GM19395 (cell line): ENCODE results near the gene DTX4.

ENCODE experiments used
- ATAC-seq: cut with Tn5 transposase; IDR thresholded peaks from one replicate; pipeline ENCODE4 v1.9.1; 2021; ENCODE audit warnings: mild to moderate bottlenecking, moderate library complexity; ENCODE audit not compliant: unreplicated experiment

Gene DTX4

GRCh38 chr11:59189986-59190385 lies 18.1 kb downstream of the DTX4 start:
- no peak for ATAC-seq

DNA sequence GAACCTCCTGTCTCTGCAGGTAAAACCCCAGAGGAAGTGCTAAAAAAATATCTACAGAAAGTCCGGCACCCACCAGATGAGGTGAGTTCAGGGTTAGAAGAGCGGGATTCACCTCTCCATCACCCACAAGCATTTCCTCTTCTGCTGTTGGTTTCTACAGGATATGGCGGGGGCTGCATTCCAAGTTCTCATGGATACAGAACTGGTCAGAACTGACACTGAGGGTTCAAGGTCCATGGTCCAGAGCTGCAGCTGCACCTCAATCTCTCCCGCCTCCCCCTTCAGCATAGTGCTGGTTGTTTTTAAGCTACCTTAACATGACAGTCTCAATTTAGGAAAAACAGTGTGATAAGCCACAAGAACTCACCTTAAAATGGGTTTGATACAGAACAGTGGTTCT lies 19.2 kb downstream of the DTX4 start:
- ATAC-seq = no peak

GRCh38 chr11:59191890-59192289 lies 20.0 kb downstream of the DTX4 start:
- ATAC-seq = no peak

GRCh38 chr11:59192446-59193020 lies 20.6 kb downstream of the DTX4 start:
- no peak for ATAC-seq

DNA sequence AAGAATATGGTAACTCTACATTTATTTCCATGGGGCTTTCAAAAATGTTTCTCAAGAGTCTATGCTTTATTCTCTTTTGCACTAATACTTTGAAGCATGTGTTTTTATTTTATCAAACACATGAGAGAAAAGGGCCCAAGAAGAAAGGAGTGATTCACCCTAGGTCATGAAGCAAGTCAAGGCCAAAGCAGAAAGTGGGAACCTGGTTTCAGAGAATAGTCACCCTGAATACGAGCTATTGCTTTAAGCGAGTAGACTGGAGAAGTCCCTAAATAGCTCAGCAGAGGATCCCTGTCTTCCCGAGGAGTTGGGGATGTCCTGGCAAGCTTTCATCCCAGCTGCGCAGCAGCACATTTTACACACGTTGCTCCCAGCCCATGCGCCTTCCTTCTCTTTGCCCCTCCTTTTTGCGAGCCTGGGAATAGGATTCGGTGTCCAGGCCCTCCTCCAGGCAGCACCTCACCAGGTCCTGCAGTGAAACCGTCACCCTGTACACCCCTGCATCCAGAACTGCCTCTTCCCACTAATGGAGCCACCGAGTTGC lies 21.7 kb downstream of the DTX4 start:
- no peak for ATAC-seq

DNA sequence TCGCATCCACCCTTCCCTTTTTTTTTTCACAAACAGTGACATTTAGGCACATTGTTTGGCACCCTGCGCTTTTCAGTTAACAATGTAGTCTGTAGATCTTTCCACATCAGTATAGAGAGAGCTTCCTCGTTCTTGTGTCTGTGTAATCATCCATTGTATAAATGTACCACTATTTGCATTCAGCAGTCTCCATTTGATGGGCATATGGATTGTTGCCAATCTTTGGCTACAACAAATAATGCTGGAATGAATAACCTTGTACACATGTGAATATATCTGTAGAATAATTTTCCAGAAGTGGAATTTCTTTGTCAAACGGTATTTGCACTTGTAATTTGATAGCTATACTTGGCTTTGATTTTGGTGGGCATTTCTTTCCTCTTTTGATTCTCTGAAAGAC lies 23.7 kb downstream of the DTX4 start:
- no peak for ATAC-seq

DNA sequence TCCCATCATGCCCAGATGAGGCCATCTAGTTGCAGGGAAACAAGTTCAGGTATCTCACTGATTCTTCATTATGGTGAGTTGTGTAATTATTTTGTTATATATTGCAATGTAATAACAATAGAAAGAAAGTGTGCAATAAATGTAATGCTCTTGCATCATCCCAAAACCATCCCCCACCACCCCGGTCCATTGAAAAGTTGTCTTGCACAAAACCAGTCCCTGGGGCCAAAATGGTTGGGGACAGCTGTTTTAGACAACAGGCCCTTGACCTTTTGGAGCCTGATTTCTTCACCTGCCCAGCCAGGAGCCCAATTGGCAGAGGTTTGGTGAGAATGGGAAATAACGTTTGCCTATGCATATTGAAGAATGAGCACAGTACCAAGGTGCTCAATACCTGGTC lies 24.8 kb downstream of the DTX4 start:
- no peak for ATAC-seq

- ATAC-seq = no peak
Observed at GRCh38 chr11:59197991-59198390, 26.1 kb downstream of the DTX4 start.

DNA sequence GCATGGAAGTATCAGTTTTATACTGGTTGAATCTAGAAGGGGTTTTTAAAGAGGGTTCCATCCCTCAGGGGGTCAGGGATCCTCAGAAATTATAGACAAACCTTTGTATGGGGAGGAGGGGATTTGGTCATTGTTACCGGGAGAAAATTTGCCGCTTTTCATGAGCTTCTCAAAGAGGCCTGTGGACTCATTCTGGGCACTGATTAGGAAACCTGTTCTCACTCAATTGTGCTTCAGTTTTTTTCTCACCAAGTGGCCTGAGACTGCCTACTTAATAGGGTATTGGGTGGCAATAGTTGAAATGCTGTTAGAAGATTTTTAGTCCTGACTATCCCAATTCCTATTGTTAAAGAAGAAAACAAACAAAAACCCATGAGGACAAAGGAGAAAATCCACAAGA lies 26.8 kb downstream of the DTX4 start:
- no peak for ATAC-seq

GRCh38 chr11:59199546-59200422 lies 27.9 kb downstream of the DTX4 start:
- peak; percentile 61 for ATAC-seq

DNA sequence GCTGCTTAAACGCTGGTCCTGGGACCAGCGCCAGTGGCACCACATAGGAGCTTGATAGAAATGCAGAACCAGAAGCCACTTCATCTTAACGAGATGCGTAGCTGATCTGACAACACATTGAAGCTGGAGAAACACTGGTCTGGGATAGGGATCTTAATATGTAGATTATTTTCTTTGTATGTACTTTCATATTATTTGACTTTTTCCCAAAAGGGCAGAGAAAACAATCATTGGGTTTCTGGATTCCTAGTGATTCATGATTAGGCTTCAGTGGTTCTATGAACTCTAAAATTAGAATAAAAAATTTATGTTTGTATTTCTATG lies 28.5 kb downstream of the DTX4 start:
- peak; percentile 52 for ATAC-seq

DNA sequence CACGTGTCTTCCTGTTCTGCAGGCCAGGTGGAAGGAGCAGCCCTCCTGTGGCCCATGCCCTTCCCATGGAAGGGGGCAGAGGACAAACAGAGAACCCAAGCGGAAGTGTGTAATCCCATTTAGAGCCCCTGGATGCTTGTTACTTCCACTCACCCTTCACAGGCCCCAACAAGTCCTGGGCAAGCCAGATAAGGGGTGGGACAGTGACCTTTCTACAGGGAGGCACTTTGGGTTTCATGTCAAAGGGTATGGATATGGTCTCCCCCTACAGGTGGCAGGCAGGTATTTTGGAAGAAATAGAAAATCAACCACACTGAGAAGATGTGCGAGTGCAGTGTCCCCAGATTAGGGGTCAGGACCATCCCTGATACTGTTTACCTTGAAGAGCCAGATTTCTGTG lies 29.4 kb downstream of the DTX4 start:
- ATAC-seq = no peak

DNA sequence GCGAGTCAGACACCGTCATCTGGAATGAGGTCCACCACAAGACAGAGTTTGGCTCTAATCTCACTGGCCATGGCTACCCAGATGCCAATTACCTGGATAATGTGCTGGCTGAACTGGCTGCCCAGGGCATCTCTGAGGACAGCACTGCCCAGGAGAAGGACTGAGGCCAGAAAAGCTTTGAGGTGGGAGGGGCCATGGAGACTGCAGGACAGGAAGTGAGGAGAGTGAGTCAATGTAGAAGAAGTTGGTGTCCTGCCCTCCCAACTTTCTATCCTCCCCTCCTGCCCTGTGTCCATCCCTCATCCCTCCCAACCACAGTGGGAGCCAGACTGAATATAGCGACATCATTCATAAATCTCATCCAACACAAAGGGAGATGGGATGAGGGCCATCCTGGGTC lies 32.8 kb downstream of the DTX4 start:
- ATAC-seq = no peak

GRCh38 chr11:59205648-59206047 lies 33.7 kb downstream of the DTX4 start:
- no peak for ATAC-seq

GRCh38 chr11:59206635-59207034 lies 34.7 kb downstream of the DTX4 start:
- no peak for ATAC-seq

- peak; percentile 70 for ATAC-seq
Observed at GRCh38 chr11:59207988-59208451, 36.1 kb downstream of the DTX4 start.

- ATAC-seq = no peak
Observed at GRCh38 chr11:59208956-59209355, 37.0 kb downstream of the DTX4 start.

- no peak for ATAC-seq
Observed at GRCh38 chr11:59212222-59212621, 40.3 kb downstream of the DTX4 start.

DNA sequence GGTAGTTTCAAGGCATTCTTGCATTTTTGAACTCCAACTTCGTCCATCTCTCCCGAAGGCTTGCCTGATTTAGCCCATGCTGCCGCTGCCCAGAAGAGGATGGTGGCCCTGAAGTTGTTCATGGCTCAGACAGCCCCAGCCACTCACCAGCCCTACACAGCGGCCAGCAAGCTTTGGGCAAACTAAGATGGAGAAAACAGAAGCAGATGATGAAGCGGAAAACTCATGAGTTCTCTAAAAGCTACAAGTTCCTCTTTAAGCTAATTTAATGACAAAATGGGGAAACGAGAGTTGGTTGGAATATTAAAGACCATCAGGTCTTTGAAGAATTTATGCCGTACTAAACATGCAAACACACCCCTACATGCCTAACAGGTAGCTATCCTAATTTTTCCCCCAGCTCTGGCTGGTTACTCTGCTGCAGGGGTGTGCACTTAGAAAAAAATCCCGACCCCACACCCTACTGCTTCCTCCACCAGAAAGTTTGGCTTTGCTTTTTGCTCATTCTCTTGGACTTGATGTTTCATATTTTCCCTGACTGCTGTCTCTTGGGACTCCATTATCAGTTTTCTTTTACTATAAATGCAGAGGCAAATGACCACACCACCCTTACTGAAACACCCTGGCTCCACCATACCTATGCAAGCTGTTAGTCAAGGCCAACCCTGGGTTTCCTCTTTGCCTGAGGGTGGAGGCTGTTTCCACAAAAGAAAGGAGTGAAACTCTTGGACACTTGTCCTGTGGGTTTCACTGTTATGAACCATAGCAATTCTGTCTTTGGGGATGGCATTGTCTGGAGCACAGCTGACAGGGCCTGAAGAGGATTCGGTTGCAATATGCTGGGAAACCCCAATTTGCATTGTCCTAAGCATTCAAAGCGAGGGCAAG lies 41.1 kb downstream of the DTX4 start, which contains the start of gene MPEG1:
MPEG1 (minus strand) TSS at position 184 of the 888 bp plus-strand sequence; CDS start at position 122, 62 bp downstream.
- no peak for ATAC-seq

GRCh38 chr11:59214141-59214893 lies 42.4 kb downstream of the DTX4 start:
- no peak for ATAC-seq
